HFFc6 (cell line): ENCODE data around the gene UFSP2. TPM values are rescaled to one million over a fixed set of nuclear protein-coding genes. Genes with fewer than 3 reads are reported as not detected.

ENCODE experiments used
- DNase-seq: peaks from one replicate; pipeline ENCODE4 v3.0.0-alpha.2; 2018
- H3K27ac Mint-ChIP-seq: 2 replicates; pipeline ENCODE4 v1.8.0; 2020; ENCODE audit warnings: mild to moderate bottlenecking, mixed read lengths
- H3K27me3 Mint-ChIP-seq: 2 replicates; pipeline ENCODE4 v1.8.0; 2021; ENCODE audit warnings: mild to moderate bottlenecking, moderate library complexity, mixed read lengths; ENCODE audit not compliant: insufficient read depth
- H3K36me3 Mint-ChIP-seq: 2 replicates; pipeline ENCODE4 v1.8.0; 2021; ENCODE audit warnings: low read depth, mixed read lengths
- H3K4me1 Mint-ChIP-seq: 2 replicates; pipeline ENCODE4 v1.8.0; 2020; ENCODE audit warnings: low read depth, mixed read lengths
- H3K4me3 Mint-ChIP-seq: 2 replicates; pipeline ENCODE4 v1.8.0; 2020; ENCODE audit warnings: mild to moderate bottlenecking, moderate library complexity, mixed read lengths
- H3K9me3 Mint-ChIP-seq: 2 replicates; pipeline ENCODE4 v1.8.0; 2020; ENCODE audit warnings: mild to moderate bottlenecking, mixed read lengths
- total RNA-seq, 6 experiments: library from RNA; stranded (reverse); fragmentation: NEBNext Ultra II Directional; extraction: Animal tissue kit (Norgen Biotek cat#: 25700); gene quantifications; 2 replicates in 1 of 6; 3 replicates in 5 of 6; pipeline ENCODE4 v1.2.3, GENCODE V29; 2021
- TF ChIP-seq, protein P1 (sequence below): fragments of 200-600 bp; sonication (generic); IDR thresholded peaks from 2 replicates; pipeline ENCODE4 v1.5.0; 2021; ENCODE audit warnings: antibody characterized with exemption, mild to moderate bottlenecking

The UFSP2 gene
- total RNA-seq, 6 experiments from 2014 or later = 23.1 to 35.6 (median 32.5) TPM

DNA sequence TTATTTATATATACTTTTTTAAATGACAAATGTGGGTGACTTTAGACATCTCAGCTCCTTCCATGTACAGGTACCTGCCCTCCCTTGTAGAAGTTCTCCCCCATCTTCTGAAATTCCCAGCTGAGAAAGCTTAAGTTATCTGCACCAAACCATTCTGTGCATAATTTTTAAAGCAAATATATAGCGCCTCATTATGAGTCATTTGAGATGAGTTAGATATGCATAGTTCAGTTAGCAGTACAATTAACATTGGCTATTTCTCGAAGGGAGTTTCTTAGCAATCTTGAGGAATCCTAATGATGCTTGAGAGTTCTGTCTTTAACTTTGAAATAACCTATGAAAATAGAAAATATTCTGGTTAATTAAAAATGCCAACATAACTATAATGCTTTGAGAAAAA lies 19.4 kb upstream of the UFSP2 start:
- H3K4me3 Mint-ChIP-seq = no peak overlapping the region
- TF ChIP-seq, protein P1, sequence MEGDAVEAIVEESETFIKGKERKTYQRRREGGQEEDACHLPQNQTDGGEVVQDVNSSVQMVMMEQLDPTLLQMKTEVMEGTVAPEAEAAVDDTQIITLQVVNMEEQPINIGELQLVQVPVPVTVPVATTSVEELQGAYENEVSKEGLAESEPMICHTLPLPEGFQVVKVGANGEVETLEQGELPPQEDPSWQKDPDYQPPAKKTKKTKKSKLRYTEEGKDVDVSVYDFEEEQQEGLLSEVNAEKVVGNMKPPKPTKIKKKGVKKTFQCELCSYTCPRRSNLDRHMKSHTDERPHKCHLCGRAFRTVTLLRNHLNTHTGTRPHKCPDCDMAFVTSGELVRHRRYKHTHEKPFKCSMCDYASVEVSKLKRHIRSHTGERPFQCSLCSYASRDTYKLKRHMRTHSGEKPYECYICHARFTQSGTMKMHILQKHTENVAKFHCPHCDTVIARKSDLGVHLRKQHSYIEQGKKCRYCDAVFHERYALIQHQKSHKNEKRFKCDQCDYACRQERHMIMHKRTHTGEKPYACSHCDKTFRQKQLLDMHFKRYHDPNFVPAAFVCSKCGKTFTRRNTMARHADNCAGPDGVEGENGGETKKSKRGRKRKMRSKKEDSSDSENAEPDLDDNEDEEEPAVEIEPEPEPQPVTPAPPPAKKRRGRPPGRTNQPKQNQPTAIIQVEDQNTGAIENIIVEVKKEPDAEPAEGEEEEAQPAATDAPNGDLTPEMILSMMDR = no peak
- H3K9me3 Mint-ChIP-seq = no peaks in the 10 kb centered on the region
- H3K36me3 Mint-ChIP-seq = no peaks in the 10 kb centered on the region
- no peak overlapping the region for H3K27ac Mint-ChIP-seq
- DNase-seq = no peak
- no peaks in the 10 kb centered on the region; the same call in 1 of the 2 replicates for H3K27me3 Mint-ChIP-seq
- H3K4me1 Mint-ChIP-seq = no peaks in the 10 kb centered on the region

DNA sequence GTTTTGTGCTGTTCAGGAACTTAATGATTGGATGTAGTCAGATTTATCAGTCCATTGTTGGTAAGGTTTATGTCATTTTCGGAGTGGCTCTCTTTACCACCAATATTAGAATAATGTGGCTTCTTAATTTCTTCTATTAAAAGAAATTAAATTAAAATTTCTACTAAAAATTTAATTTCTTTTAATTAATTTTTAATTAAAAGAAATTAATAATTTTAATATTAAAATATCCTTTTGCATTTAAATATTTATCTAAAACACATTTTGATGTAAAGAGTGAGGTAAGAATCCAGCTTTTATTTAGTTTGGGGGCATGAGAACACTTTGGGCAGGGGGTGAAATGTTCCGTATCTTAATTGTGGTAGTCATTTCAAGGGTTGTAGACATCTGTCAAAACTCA lies 15.7 kb upstream of the UFSP2 start:
- no peaks in the 10 kb centered on the region for H3K9me3 Mint-ChIP-seq
- H3K27ac Mint-ChIP-seq = no peak overlapping the region
- TF ChIP-seq, protein P1 = no peak
- no peaks in the 10 kb centered on the region for H3K36me3 Mint-ChIP-seq
- no peaks in the 10 kb centered on the region for H3K27me3 Mint-ChIP-seq
- no peak overlapping the region for H3K4me3 Mint-ChIP-seq
- no peaks in the 10 kb centered on the region for H3K4me1 Mint-ChIP-seq
- no peak for DNase-seq

DNA sequence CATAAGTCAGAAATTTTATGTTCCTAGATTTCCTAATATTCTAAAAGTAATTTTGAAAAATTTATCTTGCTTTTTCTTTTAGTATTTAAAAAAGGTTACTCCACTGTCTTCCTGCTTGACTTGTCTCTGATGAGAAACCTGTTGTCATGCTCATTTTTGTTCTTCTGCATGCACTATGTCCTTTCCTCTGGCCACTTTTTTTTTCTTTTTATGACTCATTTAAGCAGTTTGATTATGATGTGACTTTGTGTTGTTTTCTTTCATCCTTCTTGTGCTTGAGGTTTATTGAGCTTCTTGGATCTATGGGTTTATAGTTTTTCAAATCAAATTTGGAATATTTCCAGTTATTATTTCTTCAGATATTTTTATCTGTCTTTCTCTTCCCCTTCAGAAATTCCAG lies 12.0 kb upstream of the UFSP2 start:
- DNase-seq = no peak
- H3K9me3 Mint-ChIP-seq = no peaks in the 10 kb centered on the region
- no peaks in the 10 kb centered on the region for H3K36me3 Mint-ChIP-seq
- no peak overlapping the region for H3K4me3 Mint-ChIP-seq
- H3K27ac Mint-ChIP-seq = no peak overlapping the region
- TF ChIP-seq, protein P1 = no peak
- no peaks in the 10 kb centered on the region for H3K4me1 Mint-ChIP-seq
- no peaks in the 10 kb centered on the region; the same call in 1 of the 2 replicates for H3K27me3 Mint-ChIP-seq

DNA sequence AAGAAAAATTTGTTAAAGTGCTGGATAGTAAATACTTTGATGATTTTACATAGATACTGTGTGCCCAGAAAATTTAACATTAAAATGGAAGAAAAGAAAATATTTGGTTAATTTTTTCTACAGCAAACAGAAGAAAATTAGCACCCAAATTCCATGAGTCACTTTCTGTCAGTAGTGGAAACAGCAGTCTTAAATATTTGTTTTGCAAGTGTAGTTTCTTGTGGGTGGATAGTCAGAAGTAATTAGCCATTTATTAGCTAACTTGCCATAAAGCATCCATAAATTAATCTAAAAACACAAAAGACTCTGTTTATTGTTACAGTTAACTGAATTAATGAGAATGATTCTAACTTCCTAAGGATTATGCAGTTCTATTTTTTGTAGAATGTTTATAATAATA lies 9.7 kb upstream of the UFSP2 start:
- no peak for DNase-seq
- Mint-ChIP-seq H3K9me3 (no peaks in the 10 kb centered on the region), H3K27ac (no peak overlapping the region), H3K4me1 (no peaks in the 10 kb centered on the region), H3K27me3 (no peaks in the 10 kb centered on the region; the same call in 1 of the 2 replicates), H3K4me3 (no peak overlapping the region), H3K36me3 (no peaks in the 10 kb centered on the region)
- TF ChIP-seq, protein P1 = no peak

DNA sequence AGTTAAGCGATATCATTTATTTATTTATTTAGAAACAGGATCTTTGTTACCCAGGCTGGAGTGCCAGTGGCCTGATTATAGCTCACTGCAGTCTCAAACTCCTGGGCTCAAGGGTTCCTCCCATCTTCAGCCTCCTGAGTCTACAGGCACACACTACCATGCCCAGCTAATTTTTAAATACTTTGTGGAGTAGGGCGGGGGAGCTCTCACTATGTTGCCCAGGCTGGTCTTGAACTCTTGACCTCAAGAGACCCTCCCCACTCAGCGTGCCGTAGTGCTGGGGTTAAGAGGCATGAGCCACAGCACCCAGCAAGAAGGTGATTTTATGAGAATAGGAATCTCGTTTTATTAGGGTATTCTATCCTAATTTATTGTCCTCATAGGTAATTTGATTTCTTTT lies 3.9 kb upstream of the UFSP2 start:
- TF ChIP-seq, protein P1 = no peak
- Mint-ChIP-seq H3K27ac (no peak overlapping the region), H3K36me3 (no peaks in the 10 kb centered on the region), H3K4me3 (no peak overlapping the region), H3K9me3 (no peaks in the 10 kb centered on the region), H3K4me1 (peaks cover 4% of the 10 kb centered on the region), H3K27me3 (no peaks in the 10 kb centered on the region)
- no peak for DNase-seq
